Uterus (tissue), 2 donors: ENCODE results near the gene KCNK1.

Experiments
- CTCF ChIP-seq, 4 experiments: fragments of 200-600 bp in 2 of 4; fragments of 450-650 bp in 2 of 4; sonication (generic) in 2 of 4; IDR thresholded peaks; one replicate each; pipeline ENCODE4 v1.5.1; 2016 to 2019; ENCODE audit warnings: antibody characterized with exemption in 4 of 4, mild to moderate bottlenecking in 2 of 4, moderate library complexity in 1 of 4
- POLR2A ChIP-seq, 2 donors: fragments of 450-650 bp; IDR thresholded peaks; one replicate each; pipeline ENCODE4 v1.6.1; 2016; ENCODE audit warnings: antibody characterized with exemption in 2 of 2, mild to moderate bottlenecking in 1 of 2, moderate library complexity in 1 of 2

GRCh38 chr1:233629305-233629935 is 15.5 kb downstream of the KCNK1 start:
- no peak for TF ChIP-seq CTCF (IDR thresholded peaks at IDR 0.05)
- TF ChIP-seq POLR2A (IDR thresholded peaks at IDR 0.05): no peak
